ENCODE data around the gene MEPCE. TPM values are rescaled to one million over a fixed set of nuclear protein-coding genes. Genes with fewer than 3 reads are reported as not detected.

MEPCE gene
- polyA plus RNA-seq, 3 donors = 50.6 to 65.3 (median 54.1) TPM

DNA sequence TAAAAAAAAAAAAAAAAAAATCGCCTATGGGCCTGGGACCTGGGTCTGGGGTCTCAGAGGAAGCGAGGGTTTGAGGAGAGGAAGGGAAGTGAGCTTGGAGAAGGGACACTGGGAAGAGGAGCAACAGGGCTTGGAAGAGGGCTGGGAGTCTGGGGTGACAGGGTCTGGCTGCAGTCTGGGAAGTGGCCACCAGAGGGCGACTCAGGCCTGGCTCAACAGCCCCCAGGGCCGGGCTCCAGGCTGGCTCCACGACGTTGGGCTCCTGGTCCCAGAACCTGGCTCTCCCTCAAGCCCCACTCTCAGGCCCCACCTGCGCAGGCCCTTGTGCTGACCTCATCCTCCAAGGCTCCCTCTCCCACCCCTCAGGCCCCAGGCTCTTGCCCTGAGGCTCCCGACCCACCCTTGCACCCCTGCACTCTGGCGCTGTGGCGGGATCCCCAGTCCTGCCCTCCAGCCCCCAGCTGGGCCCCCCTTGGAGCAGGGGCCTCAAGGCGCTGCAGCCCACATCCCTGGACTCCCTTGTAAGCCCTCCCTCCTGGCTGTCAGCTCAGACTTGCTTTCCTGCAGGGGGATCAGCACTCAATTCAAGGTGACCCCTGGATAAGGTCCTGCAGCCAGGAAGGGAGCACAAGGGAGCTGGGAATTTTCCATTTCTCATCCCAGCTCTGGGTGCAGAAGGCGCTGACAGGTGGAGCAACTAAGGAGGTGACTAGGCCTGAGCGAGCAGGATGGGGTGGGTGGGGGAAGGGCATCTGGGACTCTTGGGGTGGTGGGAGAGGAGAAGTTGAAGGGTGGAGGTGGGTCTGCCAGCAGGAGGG, 39.8 kb downstream of the MEPCE start:
- peak in 3 of 11 donors; percentile 66 to 79 (median 70) for DNase-seq (ENCODE audit: extremely low read depth in 1 of 11, low read depth in 9 of 11, low spot score in 4 of 11)

DNA sequence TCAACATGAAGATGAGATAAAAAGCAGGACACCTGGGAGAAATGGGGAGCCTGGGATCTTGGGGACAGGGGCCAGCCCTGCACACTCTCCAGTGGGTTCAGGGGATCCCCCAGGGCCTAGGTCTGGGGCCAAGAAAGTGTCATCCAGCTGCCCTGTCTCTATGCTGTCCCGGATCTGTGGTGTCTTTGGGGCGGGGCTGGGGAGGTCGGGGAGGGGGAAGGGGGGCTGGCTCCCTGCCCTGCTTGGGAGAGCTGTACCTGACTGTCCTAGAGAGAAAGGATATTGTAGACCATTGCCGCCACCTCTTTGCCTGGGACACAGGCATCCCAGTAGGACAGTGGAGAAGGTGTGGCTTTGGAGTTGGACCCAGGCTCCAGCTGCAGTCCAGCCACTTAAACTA, 41.4 kb downstream of the MEPCE start:
- no peak for DNase-seq (ENCODE audit: extremely low read depth in 1 of 11, low read depth in 9 of 11, low spot score in 4 of 11)

DNA sequence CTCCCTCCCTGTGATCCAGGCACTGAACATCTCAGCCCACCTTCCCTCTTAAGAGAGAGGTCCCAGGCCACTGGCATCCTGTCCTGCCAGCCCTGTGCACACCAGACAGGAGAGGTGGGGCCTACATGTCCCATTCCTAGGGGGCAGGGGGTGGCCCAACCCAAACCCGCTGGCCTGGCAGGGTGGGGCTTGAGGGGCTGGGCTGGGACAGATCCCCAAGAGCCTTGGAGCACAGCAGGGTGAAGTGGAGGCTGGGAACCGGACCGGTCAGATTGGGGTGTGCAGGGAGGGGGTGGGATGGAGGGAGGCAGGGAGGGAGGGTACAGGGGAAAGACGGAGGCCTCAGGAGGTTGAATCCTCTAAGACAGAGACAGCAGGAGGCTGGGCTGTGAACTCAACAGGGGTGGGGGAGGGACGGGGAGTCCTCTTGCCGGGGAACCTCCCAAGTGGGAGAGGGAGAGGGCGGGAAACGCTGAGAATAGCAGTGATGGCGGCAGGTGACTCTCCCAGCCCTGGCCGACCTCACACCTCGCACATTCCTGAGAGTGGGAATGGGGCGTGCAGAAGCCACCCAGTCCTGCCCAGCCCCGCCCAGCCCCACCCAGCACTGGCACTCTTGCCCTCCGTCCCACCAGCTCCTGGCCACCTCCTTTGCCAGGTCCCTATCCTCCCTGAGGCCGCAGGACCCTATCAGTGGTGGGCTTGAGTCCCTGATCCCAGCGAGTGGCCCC, 42.7 kb downstream of the MEPCE start:
- DNase-seq (ENCODE audit: extremely low read depth in 1 of 11, low read depth in 9 of 11, low spot score in 4 of 11) = no peak

DNA sequence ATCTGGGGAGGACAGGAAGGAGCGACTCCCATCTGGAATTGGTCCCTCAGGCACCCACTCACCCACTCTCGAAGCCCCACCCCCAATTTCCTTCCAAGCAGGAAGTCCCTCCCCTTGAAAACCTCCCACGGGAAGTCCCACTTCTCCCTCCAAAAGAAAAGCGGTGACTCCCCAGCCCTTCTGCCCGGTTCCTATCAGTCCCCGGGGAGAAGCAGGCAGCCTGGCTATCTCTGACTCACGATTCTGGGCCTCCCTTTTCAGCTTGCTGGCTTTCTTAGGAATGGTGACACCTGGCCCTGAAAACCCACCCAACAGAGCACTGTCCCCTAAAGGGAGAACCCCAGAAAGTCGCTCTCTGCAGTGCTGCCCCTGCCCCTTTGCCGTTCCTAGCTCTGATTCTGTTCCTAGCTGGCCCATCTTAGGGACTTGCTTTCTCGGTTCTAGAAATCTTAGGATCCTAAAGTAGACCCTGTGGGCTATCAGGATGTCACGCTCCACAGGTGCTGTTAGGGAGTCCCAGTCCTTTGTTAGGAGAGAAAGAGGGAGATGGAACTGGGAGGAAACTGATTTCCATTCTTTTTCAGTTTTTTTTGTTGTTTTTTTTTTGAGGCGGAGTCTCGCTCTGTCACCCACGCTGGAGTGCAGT, 43.3 kb downstream of the MEPCE start:
- DNase-seq (ENCODE audit: extremely low read depth in 1 of 11, low read depth in 9 of 11, low spot score in 4 of 11) = no peak

DNA sequence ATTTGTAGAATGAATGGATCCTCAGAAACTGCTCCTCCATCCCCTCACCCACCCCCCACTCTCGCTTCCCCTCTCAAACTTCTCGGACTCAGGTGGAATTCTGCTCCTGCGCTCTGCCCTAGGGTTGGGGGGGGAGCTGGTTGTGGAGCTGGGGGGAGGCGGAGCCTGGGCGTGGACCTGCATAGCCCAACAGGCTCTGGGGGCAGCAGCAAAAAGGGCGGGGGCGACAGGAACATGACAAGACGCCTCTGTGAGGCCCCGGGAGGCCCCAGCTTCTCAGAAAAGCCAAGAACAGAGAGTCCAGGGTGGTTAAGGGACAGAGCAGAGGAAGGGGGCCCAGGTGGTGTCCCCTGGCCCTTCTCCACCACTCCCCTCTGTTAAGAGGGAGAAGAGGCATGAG, 45.9 kb downstream of the MEPCE start:
- no peak for DNase-seq (ENCODE audit: extremely low read depth in 1 of 11, low read depth in 9 of 11, low spot score in 4 of 11)

DNA sequence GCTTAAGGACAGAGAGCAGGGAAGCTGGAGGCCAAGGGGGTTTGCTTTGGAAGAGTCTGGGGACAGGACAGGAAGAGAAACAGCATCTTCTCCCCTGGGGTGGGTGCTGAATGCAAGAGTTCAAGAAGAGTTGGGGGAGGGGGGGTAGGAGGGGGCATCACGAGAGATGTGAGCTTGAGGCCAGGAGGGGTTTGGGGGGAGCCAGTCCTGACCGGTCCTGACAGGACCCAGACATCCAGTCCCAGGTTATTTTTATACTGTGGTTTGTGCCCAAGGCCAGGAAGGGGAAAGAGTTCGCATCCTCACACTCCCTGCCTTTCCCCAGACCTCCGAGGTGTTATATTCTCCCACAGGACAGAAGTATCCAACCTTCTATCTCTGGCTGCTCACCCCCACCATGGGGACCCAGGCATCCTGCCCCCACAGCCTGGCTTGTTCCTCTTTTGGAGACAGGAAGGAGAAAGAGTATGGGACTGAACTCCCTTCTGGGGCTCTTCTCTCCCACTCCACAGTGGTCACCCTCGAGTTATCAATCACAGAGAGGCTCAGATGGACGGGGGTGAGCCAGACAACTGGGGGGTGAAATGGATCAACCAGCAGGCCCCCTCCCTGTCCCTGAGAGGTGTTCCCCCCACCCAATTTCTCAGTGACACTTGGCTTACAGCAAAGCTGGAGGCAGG, 46.6 kb downstream of the MEPCE start:
- no peak for DNase-seq (ENCODE audit: extremely low read depth in 1 of 11, low read depth in 9 of 11, low spot score in 4 of 11)

DNA sequence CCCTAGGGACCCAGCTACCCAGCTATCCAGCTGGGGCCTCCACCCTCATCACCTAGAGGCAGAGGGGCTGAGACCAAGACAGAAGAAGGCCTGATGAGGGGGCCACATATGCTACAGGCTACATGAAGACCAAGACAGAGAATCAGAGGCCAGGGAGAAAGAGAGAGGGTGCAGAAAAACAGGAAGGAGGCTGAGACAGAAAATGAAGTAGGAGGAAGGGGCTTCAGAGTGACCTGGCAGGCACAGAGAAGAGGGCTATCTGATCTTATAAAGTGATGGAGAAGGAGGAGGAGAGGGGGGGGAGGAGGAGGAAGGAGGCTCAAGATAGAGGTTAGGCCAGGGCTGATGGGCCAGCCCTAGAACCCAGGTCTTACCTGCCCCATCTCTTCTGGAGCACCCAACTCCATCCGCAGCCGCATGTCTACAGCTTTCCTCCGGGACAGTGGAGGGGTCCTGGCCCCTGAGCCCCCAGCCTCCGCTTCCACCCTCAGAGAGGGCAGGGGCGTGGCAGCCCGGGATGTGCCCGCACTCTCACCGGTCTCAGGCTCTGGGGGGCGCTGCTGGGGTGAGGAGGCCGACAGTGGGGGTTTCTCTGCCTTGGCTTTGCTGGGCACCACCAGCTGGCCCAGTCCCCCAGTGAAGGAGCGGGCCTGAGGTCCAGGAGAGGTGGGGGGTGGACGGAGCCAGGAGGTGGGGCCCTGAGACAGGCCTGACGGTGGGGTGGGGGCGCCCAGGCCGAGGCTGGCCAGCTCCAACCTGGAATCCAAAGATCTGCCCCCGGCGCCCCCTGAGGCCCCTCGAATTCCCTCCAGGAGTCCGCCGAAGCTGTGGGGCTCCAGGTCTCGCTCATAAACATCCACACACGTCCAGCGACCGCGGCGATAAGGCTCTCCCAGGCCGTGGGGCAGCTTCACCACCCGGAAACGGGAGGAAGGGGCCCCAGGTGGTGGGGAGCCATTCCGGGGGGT, 47.6 kb downstream of the MEPCE start:
- no peak for DNase-seq (ENCODE audit: extremely low read depth in 1 of 11, low read depth in 9 of 11, low spot score in 4 of 11)

DNA sequence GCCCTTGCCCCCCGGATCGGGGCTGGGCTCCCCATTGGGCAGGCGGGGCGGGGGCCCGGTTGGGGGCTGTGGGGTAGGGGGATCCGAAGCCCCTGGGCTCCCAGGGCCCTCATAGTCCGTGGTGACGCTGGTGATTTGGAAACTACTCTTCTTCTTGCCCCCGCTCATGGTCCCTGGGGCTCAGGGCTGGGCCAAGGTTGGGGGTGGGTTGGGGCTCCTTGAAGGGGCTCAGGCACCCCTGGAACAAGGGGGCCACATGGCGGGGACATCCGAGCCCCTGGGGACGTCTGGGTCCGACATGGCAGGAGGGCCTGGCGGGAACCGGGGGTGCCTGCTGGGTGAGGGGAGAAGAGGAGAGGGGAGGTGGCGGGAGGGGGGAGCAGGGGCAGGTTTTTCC, 48.2 kb downstream of the MEPCE start:
- no peak for DNase-seq (ENCODE audit: extremely low read depth in 1 of 11, low read depth in 9 of 11, low spot score in 4 of 11)

DNA sequence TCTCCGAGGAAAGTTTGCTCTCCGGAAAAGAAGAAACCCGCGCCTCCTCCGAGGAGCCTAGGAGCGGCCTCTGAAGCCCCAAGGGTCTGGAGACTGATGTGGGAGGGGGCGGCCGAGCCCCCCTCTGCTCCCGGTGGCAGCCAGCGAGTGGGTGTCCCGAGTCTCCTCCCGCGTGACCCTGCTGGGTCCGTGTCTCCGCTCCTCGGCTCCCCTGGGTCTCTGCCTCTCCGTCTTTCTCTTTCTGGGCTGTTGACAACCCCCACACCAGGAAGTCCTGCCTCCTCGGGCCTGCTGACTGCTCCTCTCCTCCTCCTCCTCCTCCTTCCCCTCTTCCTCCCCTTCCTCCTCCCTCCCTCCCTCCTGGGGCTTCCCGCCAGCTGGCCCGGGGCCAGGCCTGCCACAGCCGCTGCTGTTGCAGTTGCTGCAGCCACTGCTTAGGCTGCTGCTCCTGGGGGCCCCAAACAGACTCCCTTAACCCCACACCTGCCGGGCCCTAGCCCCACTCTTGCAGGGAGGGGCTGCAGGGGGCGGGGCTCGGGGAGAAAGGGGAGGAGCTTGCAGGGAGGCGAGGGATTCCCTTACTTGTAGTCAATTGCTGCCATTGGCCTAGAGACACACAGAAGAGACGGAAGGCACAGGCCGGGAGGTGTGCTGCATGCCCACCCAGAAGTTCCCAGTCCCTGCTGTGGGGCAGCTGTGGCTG, 49.5 kb downstream of the MEPCE start, which contains the start of gene TSC22D4:
TSC22D4 (minus strand) TSS at position 257 of the 703 bp plus-strand sequence. CDS start 1,176 bp downstream, outside the sequence.
- peak; percentile 79 to 92 (median 87) for DNase-seq (ENCODE audit: extremely low read depth in 1 of 11, low read depth in 9 of 11, low spot score in 4 of 11)

DNA sequence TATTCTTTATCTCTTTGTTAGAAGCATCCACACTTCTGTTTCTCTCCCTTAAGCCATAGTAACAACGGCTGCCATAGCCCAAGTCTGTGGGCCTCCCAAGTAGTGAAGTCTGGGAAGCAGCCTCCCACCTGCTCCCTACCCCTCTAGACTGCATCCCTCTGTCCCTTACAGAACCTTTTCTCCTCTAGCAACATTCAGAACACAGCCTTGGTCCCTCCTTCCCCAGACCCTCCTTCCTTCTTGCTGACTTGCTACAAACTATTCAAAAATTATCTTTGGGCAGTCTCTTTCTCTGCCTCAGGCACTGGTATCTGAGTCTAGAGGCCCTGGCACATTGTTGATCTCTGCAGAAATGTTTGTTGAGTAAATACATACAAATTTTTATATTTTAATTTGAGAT, 51.8 kb downstream of the MEPCE start:
- DNase-seq (ENCODE audit: extremely low read depth in 1 of 11, low read depth in 9 of 11, low spot score in 4 of 11) = no peak

DNA sequence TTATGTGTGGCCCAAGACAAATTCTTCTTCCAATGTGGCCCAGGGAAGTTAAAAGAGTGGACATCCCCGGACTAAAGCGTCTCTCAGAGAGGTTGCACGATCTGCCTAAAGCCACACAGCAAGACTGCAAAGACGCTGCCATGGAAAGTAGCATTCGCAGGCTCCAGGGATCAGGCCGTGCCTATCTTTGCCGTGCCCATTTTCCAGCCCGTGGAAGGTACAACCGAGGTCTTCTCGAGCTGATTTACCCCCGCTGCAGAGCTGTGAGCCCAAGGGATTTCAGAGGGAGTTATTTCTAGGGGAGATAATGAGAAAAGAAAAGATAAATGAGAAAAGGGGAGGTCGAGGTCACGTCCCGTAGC, 53.1 kb downstream of the MEPCE start:
- no peak for DNase-seq (ENCODE audit: extremely low read depth in 1 of 11, low read depth in 9 of 11, low spot score in 4 of 11)

DNA sequence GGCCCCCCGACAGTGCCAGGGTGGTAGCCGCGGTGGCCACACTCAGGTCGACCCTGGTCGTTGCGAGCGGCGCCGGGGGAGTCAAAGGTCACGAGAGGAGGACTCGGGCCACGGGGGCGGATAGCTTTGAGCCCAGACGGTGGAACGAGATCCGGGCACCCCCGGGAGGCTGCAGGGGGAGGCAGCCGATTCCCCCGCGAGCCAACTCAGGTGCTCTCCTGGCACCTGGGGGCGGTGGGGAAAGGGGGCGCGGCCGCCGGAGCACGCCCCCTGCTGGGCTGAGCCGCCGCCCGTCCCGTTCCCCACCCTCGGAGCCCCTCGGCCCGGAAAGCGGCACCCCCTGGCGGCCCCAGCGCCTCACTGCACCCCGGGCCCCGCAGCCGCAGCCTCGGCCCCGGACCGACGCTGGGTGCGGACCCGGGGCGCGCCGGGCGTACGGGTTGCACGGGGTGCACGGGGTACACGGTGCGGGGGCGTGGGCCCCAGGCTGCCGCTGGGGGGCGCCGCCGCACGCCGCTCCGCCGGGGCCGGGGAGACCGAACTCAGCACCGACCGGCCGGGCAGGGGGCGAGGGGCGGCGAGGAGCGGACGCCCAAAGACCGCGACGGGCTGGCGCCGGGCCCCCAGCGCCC, 53.6 kb downstream of the MEPCE start:
- peak in 5 of 11 donors; percentile 53 to 71 (median 66) for DNase-seq (ENCODE audit: extremely low read depth in 1 of 11, low read depth in 9 of 11, low spot score in 4 of 11)

Other genes starting within 250 kb of the MEPCE start
- 1 to 10 TPM; 2.2 to 6.6 (median 5.2) TPM for gene PVRIG, start 209.9 kb upstream of the MEPCE start, polyA plus RNA-seq (ENCODE audit: insufficient read length in 3 of 3)
- gene SPDYE3, start 122.1 kb upstream of the MEPCE start, polyA plus RNA-seq (ENCODE audit: insufficient read length in 3 of 3) = 1 to 10 TPM; 6.8 to 9.0 (median 8.0) TPM
- 10 to 100 TPM; 36.0 to 58.2 (median 37.6) TPM for gene PILRB, start 71.7 kb upstream of the MEPCE start, polyA plus RNA-seq (ENCODE audit: insufficient read length in 3 of 3)
- gene PILRA, start 56.3 kb upstream of the MEPCE start, polyA plus RNA-seq (ENCODE audit: insufficient read length in 3 of 3) = 1 to 10 TPM; 4.7 to 8.0 (median 6.6) TPM
- gene ZCWPW1, start 1.1 kb upstream of the MEPCE start, polyA plus RNA-seq (ENCODE audit: insufficient read length in 3 of 3) = 1 to 10 TPM; 4.7 to 7.5 (median 5.9) TPM
- 10 to 100 TPM; 14.8 to 20.9 (median 19.5) TPM for gene PPP1R35, start 6.7 kb downstream of the MEPCE start, polyA plus RNA-seq (ENCODE audit: insufficient read length in 3 of 3)
- 1 to 10 TPM in 2 of 3 donors, under 1 TPM in 1; 0.99 to 2.0 (median 1.4) TPM for gene SPACDR, start 34.4 kb downstream of the MEPCE start, polyA plus RNA-seq (ENCODE audit: insufficient read length in 3 of 3)
- 10 to 100 TPM; 30.9 to 52.8 (median 49.4) TPM for gene TSC22D4, start 49.4 kb downstream of the MEPCE start, polyA plus RNA-seq (ENCODE audit: insufficient read length in 3 of 3)
- 1 to 10 TPM; 1.6 to 2.9 (median 2.4) TPM for gene NYAP1, start 54.1 kb downstream of the MEPCE start, polyA plus RNA-seq (ENCODE audit: insufficient read length in 3 of 3)
- 10 to 100 TPM in 2 of 3 donors, 1 to 10 TPM in 1; 9.2 to 13.6 (median 13.1) TPM for gene AGFG2, start 109.4 kb downstream of the MEPCE start, polyA plus RNA-seq (ENCODE audit: insufficient read length in 3 of 3)
- gene SAP25, start 144.1 kb downstream of the MEPCE start, polyA plus RNA-seq (ENCODE audit: insufficient read length in 3 of 3) = 1 to 10 TPM; 4.6 to 9.9 (median 7.5) TPM
- 10 to 100 TPM; 28.7 to 56.4 (median 46.5) TPM for gene LRCH4, start 156.3 kb downstream of the MEPCE start, polyA plus RNA-seq (ENCODE audit: insufficient read length in 3 of 3)
- gene FBXO24, start 156.5 kb downstream of the MEPCE start, polyA plus RNA-seq (ENCODE audit: insufficient read length in 3 of 3) = 1 to 10 TPM; 1.7 to 2.5 (median 1.7) TPM
- gene PCOLCE, start 172.5 kb downstream of the MEPCE start, polyA plus RNA-seq (ENCODE audit: insufficient read length in 3 of 3) = 100 to 1,000 TPM in 2 of 3 donors, 10 to 100 TPM in 1; 92.2 to 146 (median 141) TPM
- gene MOSPD3, start 182.7 kb downstream of the MEPCE start, polyA plus RNA-seq (ENCODE audit: insufficient read length in 3 of 3) = 10 to 100 TPM; 20.6 to 31.9 (median 28.8) TPM
- gene TFR2, start 211.7 kb downstream of the MEPCE start, polyA plus RNA-seq (ENCODE audit: insufficient read length in 3 of 3) = 1 to 10 TPM in 1 of 3 donors, under 1 TPM in 2; 0.95 to 1.1 (median 0.98) TPM
- gene ACTL6B, start 226.6 kb downstream of the MEPCE start, polyA plus RNA-seq (ENCODE audit: insufficient read length in 3 of 3) = not detected
- gene GNB2, start 243.9 kb downstream of the MEPCE start, polyA plus RNA-seq (ENCODE audit: insufficient read length in 3 of 3) = 100 to 1,000 TPM; 173 to 224 (median 197) TPM